ENCODE measurements around the gene CSNK1G2. TPM values are rescaled to one million over a fixed set of nuclear protein-coding genes. Genes with fewer than 3 reads are reported as not detected.

The CSNK1G2 gene
- total and polyA plus RNA-seq, 2 of the 13 experiments (the other 11 are each of a cell fraction or from before 2014, with no cell fraction given) = 53.8 to 72.5 TPM

DNA sequence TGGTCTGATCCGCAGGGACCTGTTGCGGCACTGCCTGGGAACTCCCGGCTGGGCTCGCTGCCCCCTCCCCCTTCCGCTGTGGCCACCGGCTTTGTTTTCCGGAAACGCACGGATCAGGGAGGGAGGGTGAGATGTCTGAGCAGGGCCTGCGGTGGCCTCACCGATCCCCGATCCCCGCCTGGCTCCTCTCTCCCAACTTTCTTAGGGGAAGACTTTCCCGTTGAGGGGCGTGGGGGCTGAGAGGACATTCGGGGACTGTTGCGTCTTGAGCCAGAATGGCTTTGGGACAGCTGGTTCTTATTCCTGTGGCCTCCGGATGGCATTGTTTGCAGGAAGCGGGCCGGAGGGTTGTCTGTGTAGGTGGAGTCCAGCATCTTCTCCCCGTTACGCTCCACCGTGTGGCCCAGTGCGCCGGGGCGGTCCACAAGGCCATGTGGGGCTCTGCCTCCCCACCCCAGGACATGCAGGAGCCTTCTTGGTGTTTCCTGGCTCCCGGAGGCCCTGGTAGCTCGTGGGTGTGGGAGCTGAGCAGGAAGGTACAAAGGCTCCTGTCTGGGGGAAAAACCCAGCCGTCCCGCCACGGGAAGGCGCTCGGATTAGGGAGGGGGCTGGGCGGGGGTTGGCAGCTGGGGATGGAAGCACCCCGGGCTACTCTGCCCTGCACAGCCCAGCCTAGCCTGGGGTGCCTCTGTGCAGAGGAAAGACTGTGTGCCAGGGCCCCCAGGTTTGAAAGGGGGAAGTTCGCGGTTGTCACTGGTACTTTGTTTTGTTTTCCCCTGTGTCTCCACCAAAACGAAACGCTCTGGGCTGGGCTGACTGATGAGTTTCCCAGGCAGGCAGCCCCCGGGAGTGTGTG lies 1.3 kb downstream of the CSNK1G2 start (continued):
- TF ChIP-seq, protein P1, sequence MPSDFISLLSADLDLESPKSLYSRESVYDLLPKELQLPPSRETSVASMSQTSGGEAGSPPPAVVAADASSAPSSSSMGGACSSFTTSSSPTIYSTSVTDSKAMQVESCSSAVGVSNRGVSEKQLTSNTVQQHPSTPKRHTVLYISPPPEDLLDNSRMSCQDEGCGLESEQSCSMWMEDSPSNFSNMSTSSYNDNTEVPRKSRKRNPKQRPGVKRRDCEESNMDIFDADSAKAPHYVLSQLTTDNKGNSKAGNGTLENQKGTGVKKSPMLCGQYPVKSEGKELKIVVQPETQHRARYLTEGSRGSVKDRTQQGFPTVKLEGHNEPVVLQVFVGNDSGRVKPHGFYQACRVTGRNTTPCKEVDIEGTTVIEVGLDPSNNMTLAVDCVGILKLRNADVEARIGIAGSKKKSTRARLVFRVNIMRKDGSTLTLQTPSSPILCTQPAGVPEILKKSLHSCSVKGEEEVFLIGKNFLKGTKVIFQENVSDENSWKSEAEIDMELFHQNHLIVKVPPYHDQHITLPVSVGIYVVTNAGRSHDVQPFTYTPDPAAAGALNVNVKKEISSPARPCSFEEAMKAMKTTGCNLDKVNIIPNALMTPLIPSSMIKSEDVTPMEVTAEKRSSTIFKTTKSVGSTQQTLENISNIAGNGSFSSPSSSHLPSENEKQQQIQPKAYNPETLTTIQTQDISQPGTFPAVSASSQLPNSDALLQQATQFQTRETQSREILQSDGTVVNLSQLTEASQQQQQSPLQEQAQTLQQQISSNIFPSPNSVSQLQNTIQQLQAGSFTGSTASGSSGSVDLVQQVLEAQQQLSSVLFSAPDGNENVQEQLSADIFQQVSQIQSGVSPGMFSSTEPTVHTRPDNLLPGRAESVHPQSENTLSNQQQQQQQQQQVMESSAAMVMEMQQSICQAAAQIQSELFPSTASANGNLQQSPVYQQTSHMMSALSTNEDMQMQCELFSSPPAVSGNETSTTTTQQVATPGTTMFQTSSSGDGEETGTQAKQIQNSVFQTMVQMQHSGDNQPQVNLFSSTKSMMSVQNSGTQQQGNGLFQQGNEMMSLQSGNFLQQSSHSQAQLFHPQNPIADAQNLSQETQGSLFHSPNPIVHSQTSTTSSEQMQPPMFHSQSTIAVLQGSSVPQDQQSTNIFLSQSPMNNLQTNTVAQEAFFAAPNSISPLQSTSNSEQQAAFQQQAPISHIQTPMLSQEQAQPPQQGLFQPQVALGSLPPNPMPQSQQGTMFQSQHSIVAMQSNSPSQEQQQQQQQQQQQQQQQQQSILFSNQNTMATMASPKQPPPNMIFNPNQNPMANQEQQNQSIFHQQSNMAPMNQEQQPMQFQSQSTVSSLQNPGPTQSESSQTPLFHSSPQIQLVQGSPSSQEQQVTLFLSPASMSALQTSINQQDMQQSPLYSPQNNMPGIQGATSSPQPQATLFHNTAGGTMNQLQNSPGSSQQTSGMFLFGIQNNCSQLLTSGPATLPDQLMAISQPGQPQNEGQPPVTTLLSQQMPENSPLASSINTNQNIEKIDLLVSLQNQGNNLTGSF (CRISPR knock-in tag; IDR thresholded peaks at IDR 0.05) = no peak
- no peak for TF ChIP-seq SIX4 (CRISPR knock-in tag; IDR thresholded peaks at IDR 0.05)
- no peak for TF ChIP-seq DNMT1 (CRISPR knock-in tag; IDR thresholded peaks at IDR 0.05)
- TF ChIP-seq, protein P2, sequence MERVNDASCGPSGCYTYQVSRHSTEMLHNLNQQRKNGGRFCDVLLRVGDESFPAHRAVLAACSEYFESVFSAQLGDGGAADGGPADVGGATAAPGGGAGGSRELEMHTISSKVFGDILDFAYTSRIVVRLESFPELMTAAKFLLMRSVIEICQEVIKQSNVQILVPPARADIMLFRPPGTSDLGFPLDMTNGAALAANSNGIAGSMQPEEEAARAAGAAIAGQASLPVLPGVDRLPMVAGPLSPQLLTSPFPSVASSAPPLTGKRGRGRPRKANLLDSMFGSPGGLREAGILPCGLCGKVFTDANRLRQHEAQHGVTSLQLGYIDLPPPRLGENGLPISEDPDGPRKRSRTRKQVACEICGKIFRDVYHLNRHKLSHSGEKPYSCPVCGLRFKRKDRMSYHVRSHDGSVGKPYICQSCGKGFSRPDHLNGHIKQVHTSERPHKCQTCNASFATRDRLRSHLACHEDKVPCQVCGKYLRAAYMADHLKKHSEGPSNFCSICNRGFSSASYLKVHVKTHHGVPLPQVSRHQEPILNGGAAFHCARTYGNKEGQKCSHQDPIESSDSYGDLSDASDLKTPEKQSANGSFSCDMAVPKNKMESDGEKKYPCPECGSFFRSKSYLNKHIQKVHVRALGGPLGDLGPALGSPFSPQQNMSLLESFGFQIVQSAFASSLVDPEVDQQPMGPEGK (CRISPR knock-in tag; IDR thresholded peaks at IDR 0.05) = peak; percentile 82
- 0 out of 2 replicates have a peak, but pooled peaks have one; percentile 59 for TF ChIP-seq PAWR (CRISPR knock-in tag; IDR thresholded peaks at IDR 0.05; ENCODE audit: borderline replicate concordance)
- no peak for TF ChIP-seq GFI1 (CRISPR knock-in tag; IDR thresholded peaks at IDR 0.05; ENCODE audit: borderline replicate concordance)
- TF ChIP-seq WIZ (CRISPR knock-in tag; IDR thresholded peaks at IDR 0.05) = no peak
- no peak for TF ChIP-seq MLLT10 (CRISPR knock-in tag; IDR thresholded peaks at IDR 0.05)
- no peak for TF ChIP-seq TAF15 (IDR thresholded peaks at IDR 0.05; ENCODE audit: low read depth, low read length, poor library complexity, severe bottlenecking)
- TF ChIP-seq, protein P3, sequence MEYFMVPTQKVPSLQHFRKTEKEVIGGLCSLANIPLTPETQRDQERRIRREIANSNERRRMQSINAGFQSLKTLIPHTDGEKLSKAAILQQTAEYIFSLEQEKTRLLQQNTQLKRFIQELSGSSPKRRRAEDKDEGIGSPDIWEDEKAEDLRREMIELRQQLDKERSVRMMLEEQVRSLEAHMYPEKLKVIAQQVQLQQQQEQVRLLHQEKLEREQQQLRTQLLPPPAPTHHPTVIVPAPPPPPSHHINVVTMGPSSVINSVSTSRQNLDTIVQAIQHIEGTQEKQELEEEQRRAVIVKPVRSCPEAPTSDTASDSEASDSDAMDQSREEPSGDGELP (IDR thresholded peaks at IDR 0.05; ENCODE audit: borderline replicate concordance, low read depth) = peak; percentile 40; the same call in 1 of the 2 replicates
- 0 out of 2 replicates have a peak, but pooled peaks have one; percentile 55 for TF ChIP-seq EED (CRISPR knock-in tag; IDR thresholded peaks at IDR 0.05)
- TF ChIP-seq ETV5 (CRISPR knock-in tag; IDR thresholded peaks at IDR 0.05; ENCODE audit: borderline replicate concordance) = peak; percentile 96
- TF ChIP-seq ZNF501 (CRISPR knock-in tag; IDR thresholded peaks at IDR 0.05) = no peak
- no peak for TF ChIP-seq MAFK (conservative IDR thresholded peaks at IDR 0.05 in 1 of 2, IDR thresholded peaks at IDR 0.05 in 1 of 2; ENCODE audit: low read length in 2 of 2)
- TF ChIP-seq POLR2AphosphoS5 (IDR thresholded peaks at IDR 0.05; ENCODE audit: low read depth, low read length) = 0 out of 2 replicates have a peak, but pooled peaks have one; percentile 23
- TF ChIP-seq, protein P4, sequence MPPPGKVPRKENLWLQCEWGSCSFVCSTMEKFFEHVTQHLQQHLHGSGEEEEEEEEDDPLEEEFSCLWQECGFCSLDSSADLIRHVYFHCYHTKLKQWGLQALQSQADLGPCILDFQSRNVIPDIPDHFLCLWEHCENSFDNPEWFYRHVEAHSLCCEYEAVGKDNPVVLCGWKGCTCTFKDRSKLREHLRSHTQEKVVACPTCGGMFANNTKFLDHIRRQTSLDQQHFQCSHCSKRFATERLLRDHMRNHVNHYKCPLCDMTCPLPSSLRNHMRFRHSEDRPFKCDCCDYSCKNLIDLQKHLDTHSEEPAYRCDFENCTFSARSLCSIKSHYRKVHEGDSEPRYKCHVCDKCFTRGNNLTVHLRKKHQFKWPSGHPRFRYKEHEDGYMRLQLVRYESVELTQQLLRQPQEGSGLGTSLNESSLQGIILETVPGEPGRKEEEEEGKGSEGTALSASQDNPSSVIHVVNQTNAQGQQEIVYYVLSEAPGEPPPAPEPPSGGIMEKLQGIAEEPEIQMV (CRISPR knock-in tag; IDR thresholded peaks at IDR 0.05; ENCODE audit: low read depth) = no peak
- TF ChIP-seq BRCA1 (CRISPR knock-in tag; IDR thresholded peaks at IDR 0.05) = no peak
- TF ChIP-seq MED13 (CRISPR knock-in tag; IDR thresholded peaks at IDR 0.05) = no peak
- TF ChIP-seq ZNF749 (CRISPR knock-in tag; IDR thresholded peaks at IDR 0.05; ENCODE audit: borderline replicate concordance) = no peak
- no peak for TF ChIP-seq ZBTB21 (CRISPR knock-in tag; IDR thresholded peaks at IDR 0.05)
